Suprapubic skin (tissue), 4 donors: ENCODE measurements around the gene IL5.

Source experiments
- EP300 ChIP-seq: sonication (generic); formaldehyde crosslinking; IDR thresholded peaks from one replicate; pipeline ENCODE4 v1.6.1; 2017; ENCODE audit warnings: antibody characterized with exemption
- POLR2A ChIP-seq, 2 donors: fragments of 450-650 bp; IDR thresholded peaks; one replicate each; pipeline ENCODE4 v1.6.1; 2017; ENCODE audit warnings: antibody characterized with exemption in 2 of 2, mild to moderate bottlenecking in 2 of 2, moderate library complexity in 2 of 2
- POLR2AphosphoS5 ChIP-seq, 3 donors: sonication (generic); formaldehyde crosslinking; IDR thresholded peaks; one replicate each; pipeline ENCODE4 v1.6.1; 2017; ENCODE audit warnings: antibody characterized with exemption in 3 of 3
- TF ChIP-seq, protein P1 (sequence below), 2 donors: fragments of 200-600 bp in 1 of 2; fragments of 450-650 bp in 1 of 2; sonication (generic) in 1 of 2; IDR thresholded peaks; one replicate each; pipeline ENCODE4 v1.5.1; 2016 to 2019; ENCODE audit warnings: antibody characterized with exemption in 2 of 2, mild to moderate bottlenecking in 1 of 2, moderate library complexity in 1 of 2

DNA sequence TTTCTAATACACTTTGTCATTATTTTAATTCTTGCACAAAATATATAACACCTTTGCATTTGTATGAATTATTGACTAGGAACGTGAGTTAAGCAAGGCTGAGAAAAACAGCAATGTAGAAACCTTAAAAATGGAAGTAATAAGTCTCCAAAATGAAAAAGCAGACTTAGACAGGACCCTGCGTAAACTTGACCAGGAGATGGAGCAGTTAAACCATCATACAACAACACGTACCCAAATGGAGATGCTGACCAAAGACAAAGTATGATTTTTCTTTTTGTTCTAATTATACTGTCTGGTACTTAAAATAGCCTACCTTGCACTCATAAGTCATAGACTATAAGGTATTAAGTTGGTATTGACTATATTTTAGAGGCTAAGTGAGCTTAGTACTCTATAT is 47.8 kb upstream of the IL5 start:
- TF ChIP-seq, protein P1, sequence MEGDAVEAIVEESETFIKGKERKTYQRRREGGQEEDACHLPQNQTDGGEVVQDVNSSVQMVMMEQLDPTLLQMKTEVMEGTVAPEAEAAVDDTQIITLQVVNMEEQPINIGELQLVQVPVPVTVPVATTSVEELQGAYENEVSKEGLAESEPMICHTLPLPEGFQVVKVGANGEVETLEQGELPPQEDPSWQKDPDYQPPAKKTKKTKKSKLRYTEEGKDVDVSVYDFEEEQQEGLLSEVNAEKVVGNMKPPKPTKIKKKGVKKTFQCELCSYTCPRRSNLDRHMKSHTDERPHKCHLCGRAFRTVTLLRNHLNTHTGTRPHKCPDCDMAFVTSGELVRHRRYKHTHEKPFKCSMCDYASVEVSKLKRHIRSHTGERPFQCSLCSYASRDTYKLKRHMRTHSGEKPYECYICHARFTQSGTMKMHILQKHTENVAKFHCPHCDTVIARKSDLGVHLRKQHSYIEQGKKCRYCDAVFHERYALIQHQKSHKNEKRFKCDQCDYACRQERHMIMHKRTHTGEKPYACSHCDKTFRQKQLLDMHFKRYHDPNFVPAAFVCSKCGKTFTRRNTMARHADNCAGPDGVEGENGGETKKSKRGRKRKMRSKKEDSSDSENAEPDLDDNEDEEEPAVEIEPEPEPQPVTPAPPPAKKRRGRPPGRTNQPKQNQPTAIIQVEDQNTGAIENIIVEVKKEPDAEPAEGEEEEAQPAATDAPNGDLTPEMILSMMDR (IDR thresholded peaks at IDR 0.05): no peak
- TF ChIP-seq POLR2AphosphoS5 (IDR thresholded peaks at IDR 0.05) (no peak), POLR2A (IDR thresholded peaks at IDR 0.05) (no peak), EP300 (no peak)
